Measurements from ENCODE around the gene STIL.
"Not testable (repeated sequence)": the region's sequence is repeated elsewhere in the genome, so short reads cannot be mapped to it uniquely, and the experiment has no call there.

The STIL gene

GRCh38 chr1:47317841-47318240, 3.9 kb upstream of the STIL start:
- no peak for ATAC-seq

DNA sequence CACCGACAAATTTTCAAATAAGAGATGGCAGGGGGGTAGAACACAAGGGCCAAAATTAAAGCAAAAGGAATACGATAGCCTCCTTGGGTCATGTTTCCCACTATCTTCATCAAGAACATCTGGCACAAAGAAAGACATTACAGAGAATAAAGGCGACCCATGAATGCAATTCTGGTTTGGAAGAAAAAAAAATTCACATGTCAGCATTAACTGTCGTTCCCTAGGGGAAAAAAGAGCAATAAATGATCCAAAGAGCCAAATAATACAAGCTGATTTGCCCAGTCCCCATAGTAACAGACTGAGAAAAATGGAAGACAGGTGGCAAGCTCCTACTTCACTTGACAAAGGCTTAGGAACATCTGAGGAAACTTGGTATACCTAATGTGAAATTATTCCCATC, 4.5 kb downstream of the STIL start:
- ATAC-seq: no peak

- ATAC-seq: no peak
These were observed 11.5 kb downstream of the STIL start for GRCh38 chr1:47302472-47302871.

DNA sequence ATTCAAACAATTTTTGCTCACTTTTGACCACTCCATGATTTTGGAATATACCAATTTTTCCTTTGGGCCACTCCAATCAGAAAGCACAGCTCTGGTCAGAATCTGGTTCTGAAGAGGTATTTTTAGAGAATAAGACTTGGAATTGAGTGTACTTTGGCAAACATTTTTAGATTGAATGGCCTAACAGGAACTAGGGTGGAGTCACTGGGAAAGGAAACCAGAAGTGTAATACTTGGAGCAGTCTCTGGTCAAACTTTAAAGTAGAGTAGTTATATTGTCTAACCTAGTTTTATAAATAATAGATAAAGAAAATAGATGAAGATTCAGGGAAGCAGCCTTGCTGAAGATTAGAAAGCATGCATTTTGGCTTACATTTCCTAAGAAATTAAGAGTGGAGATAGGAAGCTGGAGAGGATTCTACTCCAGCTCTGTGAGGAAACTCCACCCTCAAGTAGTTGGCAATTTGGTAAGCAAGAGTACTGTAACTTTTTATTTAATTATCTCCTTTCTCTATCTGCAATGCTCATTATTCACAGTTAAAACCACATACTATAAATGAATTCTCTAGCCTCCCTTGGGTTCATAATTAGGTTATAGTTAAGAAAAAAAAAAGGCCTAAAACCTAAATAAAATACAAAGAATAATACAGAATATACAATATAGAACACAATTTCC, 15.8 kb downstream of the STIL start:
- ATAC-seq: no peak

DNA sequence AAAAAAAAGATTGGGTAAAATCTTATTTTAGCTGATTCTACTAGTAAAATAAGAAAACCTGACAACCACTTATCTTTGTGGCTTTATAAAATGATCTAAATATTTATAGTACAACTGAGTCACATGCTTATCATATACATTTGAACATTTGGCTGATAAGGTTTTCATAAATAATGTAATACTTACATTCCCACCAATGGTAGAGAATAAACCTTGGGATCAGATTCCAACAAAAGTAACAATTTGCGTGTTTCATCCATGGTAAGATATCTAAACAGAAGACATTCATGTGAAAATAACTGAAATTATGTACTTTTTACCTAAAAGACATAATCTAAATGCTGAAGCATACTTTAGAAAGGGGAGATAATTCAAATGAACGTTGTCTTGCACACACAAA, 18.4 kb downstream of the STIL start:
- no peak for ATAC-seq

GRCh38 chr1:47294863-47295262, 19.1 kb downstream of the STIL start:
- ATAC-seq: not testable (repeated sequence)

- not testable (repeated sequence) for ATAC-seq
These were observed 25.8 kb downstream of the STIL start for GRCh38 chr1:47288116-47288515.

DNA sequence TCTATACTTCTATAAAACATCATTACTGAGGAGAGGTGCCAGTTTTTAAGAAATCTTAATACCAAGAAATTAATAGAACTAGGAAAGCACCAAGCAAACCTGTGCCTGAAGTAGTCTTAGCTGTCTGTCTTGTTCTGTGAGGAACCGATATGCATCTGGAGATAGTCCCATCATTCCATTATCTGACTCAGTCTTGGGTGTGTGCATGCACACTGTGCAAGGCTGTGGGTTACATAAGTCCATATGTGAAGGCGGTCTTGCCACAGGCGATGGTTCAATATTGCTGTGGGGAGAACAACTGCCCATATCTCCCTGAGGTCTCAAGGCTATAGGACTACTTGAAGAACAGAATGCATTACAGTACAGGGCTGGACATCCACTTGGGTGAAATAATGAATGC, 33.8 kb downstream of the STIL start:
- ATAC-seq: no peak

DNA sequence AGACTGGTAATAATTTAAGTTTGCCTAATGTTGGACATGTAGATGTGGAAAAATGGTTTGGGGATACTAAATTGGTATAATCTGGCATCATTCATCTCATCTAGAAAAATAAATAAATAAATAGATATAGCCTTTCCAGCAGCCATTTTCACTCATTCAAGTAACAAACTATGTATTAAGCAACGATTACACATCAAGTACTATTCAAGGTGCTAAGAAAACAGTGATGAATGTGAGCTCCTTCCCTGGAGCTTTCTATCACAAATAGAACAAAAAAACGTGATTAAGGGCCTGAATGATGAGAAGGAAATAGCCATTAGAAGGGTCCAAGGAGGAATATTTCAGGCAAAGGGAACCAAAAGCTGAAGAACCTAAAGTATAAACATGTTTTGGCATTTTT, 37.1 kb downstream of the STIL start:
- ATAC-seq: no peak

DNA sequence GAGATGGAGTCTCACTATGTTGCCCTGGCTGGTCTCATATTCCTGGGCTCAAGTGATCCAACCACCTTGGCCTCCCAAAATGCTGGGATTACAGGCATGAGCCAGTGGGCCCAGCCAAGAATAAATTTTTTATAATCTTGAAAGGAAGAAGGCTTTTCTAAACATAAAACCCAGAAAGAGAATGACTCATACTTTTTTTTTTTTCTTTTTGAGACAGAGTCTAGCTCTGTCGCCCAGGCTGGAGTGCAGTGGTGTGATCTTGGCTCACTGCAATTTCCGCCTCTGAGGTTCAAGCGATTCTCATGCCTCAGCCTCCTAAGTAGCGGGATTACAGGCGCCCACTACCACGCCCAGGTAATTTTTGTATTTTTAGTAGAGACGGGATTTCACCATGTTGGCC, 38.1 kb downstream of the STIL start:
- ATAC-seq: not testable (repeated sequence)

DNA sequence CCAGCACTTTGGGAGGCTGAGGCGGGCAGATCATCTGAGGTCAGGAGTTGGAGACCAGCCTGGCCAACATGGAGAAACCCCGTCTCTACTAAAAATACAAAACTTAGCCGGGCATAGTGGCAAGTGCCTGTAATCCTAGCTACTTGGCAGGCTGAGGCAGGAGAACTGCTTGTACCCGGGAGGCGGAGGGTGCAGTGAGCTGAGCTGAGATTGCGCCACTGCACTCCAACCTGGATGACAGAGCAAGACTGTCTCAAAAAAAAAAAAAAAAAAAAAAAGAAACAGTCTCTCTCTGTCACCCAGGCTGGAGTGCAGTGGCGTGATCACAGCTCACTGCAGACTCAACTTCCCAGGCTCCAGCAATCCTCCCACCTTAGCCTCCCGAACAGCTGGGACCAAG, 48.4 kb downstream of the STIL start:
- ATAC-seq: not testable (repeated sequence)

GRCh38 chr1:47262787-47263413, 51.0 kb downstream of the STIL start:
- no peak for ATAC-seq

- ATAC-seq: no peak
These were observed 56.7 kb downstream of the STIL start for GRCh38 chr1:47257224-47257623.

GRCh38 chr1:47252795-47253194, 61.2 kb downstream of the STIL start:
- no peak for ATAC-seq

DNA sequence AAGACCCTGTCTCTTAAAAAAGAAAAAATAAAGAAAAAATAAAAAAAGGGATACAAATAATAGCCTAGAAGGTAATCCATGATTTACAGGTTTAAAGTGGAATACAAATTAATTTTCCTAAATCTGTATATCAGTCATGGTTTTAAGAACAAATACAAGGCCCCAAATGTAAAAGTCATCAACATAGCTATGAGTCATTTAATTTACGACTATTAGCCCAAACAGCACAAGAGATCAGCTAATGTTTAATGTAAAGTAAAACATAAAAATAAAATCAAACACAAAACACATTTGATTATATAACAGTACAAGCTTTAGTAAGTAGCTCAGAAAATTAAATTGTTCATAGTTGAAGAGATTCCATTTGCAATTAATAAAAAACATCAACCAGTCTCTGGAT, 61.6 kb downstream of the STIL start:
- ATAC-seq: no peak

GRCh38 chr1:47249755-47250154, 64.2 kb downstream of the STIL start:
- no peak for ATAC-seq

DNA sequence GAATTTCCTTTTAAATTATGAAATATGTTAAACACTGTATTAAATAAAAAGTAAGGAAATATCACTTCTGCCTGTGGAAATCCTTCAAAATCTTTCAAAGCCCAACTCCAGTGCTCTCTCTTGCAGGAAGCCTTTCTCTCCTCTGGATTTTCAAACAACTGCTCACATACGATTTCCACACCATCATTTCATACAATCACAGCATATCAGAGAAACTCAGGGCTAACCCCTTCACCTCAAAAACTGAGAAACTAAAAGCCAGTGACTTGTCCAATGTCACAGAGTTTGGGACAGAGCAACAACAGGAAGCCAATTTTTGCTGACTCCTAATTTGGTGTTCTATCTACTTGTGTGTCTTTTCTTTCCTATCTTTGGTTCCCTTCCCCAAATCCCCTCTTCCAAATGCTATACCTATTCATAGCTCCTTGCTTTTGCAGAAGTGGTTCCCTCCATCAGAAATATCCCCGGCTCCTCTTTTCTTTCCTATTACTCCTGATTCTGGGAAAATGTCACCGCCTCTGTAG, 69.5 kb downstream of the STIL start:
- no peak for ATAC-seq

DNA sequence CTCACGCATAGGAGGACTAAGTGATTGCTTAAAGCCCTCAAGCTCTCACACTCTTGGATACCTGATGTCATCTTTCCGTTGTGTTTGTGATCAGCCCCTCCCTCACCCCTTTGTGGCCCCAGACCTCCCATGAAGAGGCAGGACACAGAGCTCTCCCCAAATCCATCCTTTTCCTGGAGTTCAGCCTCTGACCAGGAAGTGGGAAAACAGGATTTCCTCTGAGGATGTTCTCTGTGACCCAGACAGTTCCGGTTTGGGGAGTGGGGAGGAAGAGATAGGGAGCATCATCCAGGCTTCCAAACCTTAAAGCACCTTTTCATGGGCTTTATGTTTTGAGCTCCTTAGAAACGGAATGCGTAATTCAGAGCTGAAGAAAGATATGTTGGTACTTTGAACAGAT, 70.0 kb downstream of the STIL start:
- no peak for ATAC-seq

DNA sequence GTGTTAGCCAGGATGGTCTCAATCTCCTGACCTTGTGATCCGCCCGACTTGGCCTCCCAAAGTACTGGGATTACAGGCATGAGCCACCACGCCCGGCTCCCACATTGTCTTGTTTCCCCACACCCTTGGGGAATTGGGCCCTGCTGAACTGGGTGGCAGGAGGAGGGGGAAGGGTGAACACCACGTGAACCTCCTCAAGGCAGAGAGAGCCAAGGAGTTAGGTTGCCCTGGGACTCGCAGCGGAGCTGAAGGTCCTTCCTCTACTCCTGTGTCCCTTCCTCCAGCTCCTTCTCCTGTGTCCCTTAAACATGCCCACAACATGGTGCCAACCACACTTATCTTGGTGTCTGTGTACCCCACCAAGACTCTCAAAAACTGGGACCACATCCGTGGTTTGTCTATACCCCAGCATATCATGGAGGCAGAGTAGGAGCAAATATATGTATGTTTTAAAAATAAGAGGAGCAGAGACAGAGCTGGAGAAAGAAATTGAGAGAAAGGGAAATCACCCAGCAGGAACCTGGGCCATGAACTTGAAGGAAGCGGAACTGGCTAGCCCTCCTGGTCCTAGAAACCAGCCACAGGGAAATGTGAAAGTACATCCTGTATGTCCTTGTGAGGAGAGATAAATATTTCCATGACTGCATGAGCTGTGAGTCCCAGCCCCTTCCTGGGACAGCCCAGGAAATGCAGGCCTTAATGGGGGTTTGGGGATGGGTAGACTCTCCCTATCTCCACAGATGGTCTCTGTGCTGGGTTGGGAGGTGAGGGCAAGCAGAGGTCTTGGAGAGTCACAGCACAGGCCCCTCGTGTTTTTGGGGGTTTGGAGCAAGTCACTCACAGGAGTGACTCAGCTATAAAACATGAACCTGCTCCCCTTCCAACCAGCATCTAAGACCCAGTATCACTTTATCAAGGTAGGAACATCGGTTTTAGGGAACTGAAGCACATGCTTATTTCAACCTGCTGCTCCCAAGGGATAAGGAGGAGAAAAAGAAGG, 72.5 kb downstream of the STIL start:
- no peak for ATAC-seq

DNA sequence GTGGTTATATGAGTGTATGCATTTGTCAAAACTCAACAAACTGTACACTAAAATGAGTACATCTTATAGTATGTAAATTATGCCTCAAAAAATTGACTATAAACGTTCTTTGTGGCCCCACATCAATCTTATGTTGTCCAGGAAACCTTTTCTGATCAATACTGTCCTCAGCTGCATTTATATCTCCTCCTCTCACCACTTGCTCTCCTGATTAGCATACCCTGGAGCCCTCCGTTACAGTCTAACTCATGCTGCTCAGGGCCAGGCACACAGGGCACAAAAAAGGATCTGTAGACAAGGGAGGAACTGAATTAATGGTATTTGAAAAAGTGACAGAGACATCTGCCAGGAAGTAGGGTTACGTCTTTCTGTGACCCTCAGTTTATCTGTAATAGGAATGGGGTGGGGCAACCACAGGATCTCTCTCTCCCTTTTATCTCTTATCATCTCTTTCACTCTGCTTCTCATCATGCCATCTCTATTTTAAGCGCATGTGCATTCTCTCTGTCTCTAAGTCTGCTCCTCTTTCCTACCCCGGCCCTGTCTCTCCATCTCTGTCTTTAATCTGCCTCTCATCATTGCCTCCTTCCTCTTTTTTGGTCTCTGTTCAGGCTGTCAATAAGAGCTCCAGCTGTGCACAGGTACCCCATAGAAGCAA, 74.9 kb downstream of the STIL start:
- ATAC-seq: peak; percentile 32 to 49

DNA sequence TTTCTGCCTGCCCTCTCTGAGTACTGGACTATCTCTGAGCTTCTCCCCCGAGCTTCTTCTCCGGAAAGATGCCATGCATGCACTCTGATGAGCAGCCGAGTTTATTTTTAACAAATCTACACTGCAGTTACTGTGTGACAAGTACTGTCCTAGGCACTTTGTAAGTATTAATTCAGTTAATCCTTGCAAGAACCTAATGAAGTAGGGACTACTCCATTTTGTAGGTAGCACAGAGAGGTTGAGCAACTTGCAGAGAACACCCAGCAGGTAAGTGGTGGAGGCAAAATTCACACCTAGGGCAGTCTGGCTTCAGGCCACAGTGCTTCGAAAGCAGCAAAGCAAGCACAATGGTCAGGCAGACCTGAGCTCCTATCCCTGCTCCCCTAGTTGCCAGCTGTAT, 78.1 kb downstream of the STIL start:
- ATAC-seq: no peak

GRCh38 chr1:47235241-47235681, 78.7 kb downstream of the STIL start:
- ATAC-seq: no peak

- ATAC-seq: no peak
These were observed 80.8 kb downstream of the STIL start for GRCh38 chr1:47233186-47233585.
